ENCODE measurements around the gene SCAI. TPM values are rescaled to one million over a fixed set of nuclear protein-coding genes. Genes with fewer than 3 reads are reported as not detected.
"Not testable (repeated sequence)": the region's sequence is repeated elsewhere in the genome, so short reads cannot be mapped to it uniquely, and the experiment has no call there.

Gene SCAI
- total and polyA plus RNA-seq, 4 donors = 0.50 to 13.9 (median 5.5) TPM

DNA sequence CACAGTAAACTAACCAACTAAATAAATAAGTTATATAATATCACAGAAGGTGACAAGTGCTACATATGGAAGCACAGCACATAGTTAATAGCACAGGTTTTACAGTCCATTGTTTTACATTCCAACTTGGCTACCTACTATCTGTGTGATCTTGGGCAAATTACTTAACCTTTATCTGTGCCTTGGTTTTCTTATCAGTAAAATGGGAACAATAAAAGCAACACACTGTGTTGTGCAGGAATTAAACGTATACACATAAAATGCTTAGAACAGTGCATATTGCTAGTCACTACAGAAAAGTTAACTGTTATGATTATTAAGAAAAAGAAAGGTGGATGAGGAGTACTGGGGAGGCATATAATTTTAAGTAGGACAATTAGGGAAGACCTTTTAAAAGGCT lies 159.6 kb downstream of the SCAI start:
- intact Hi-C loops (cut with DNase I) = no loop called here
- Histone ChIP-seq H3K4me3 (ENCODE audit: low read length in 2 of 2) (no peak overlapping the region), H3K36me3 (ENCODE audit: control insufficient read depth in 1 of 2, insufficient read depth in 2 of 2, low read length in 1 of 2) (peaks cover 1 to 10% of the 10 kb centered on the region in 2 donors), H3K9me3 (ENCODE audit: control insufficient read depth, low read length) (no peaks in the 10 kb centered on the region), H3K27me3 (ENCODE audit: control insufficient read depth in 1 of 2, insufficient read depth in 2 of 2, low read length in 1 of 2) (no peaks in the 10 kb centered on the region), H3K27ac (ENCODE audit: low read depth in 1 of 2, low read length in 2 of 2) (no peak overlapping the region), H3K4me1 (ENCODE audit: control insufficient read depth in 1 of 2, insufficient read depth in 2 of 2, low read length in 2 of 2) (no peaks in the 10 kb centered on the region)
- ATAC-seq (ENCODE audit: low FRiP score) (no peak), DNase-seq (no peak)
- 84 to 88% methylated on average over 1 of the region's 1 CpG for WGBS, 2 donors

DNA sequence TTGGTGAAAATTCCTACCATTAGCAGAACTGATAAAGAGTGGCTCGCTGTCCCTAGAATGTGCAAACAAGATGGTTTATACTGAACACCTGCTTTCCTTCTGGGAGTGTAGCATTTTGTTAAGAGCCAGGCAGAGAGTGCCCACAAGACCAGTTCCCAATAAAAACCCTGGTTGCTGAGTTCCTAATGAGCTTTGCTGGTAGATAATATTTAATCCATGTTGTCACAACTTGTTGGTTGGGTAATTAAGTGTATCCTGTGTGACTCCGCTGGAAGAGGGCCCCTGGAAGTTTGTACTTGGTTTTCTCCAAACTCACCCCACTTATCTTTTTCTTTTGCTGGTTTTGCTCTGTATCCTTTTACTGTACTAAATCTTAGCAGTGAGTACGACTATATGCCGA lies 162.9 kb downstream of the SCAI start:
- intact Hi-C loops (cut with DNase I) = no loop called here
- Histone ChIP-seq H3K27ac (ENCODE audit: low read depth in 1 of 2, low read length in 2 of 2) (no peak overlapping the region), H3K4me3 (ENCODE audit: low read length in 2 of 2) (no peak overlapping the region), H3K36me3 (ENCODE audit: control insufficient read depth in 1 of 2, insufficient read depth in 2 of 2, low read length in 1 of 2) (peaks cover 1 to 10% of the 10 kb centered on the region in 2 donors), H3K9me3 (ENCODE audit: control insufficient read depth, low read length) (no peaks in the 10 kb centered on the region), H3K27me3 (ENCODE audit: control insufficient read depth in 1 of 2, insufficient read depth in 2 of 2, low read length in 1 of 2) (no peaks in the 10 kb centered on the region), H3K4me1 (ENCODE audit: control insufficient read depth in 1 of 2, insufficient read depth in 2 of 2, low read length in 2 of 2) (no peaks in the 10 kb centered on the region)
- WGBS, 2 donors = 96 to 97% methylated on average over 4 of the region's 4 CpGs
- ATAC-seq (ENCODE audit: low FRiP score) = no peak
- no peak for DNase-seq

GRCh38 chr9:124975131-124975530 lies 168.2 kb downstream of the SCAI start:
- WGBS, 2 donors = 55 to 62% methylated on average over 2 of the region's 2 CpGs
- DNase-seq = no peak

DNA sequence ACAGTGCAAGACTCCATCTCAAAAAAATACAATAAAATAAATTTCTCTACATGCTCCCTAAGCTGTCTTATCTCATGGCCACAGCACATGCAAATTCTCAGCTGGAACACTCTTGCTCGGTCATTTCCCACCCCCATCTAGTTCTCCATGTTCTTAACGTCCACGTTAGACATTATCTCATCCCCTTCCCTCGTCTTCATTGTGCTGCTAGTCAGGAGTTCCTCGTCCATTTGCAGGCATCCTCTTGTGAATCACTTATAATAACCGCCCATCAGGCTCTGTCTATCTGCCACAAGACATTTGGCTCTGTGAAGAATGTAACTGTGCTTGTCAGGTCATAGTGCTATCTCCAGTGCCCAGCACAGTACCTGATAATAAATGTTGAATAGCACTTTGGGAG lies 169.5 kb downstream of the SCAI start:
- 93 to 97% methylated on average over 6 of the region's 6 CpGs for WGBS, 2 donors
- Histone ChIP-seq H3K36me3 (ENCODE audit: control insufficient read depth in 1 of 2, insufficient read depth in 2 of 2, low read length in 1 of 2) (no peaks in the 10 kb centered on the region), H3K27me3 (ENCODE audit: control insufficient read depth in 1 of 2, insufficient read depth in 2 of 2, low read length in 1 of 2) (no peaks in the 10 kb centered on the region), H3K4me3 (ENCODE audit: low read length in 2 of 2) (no peak overlapping the region), H3K4me1 (ENCODE audit: control insufficient read depth in 1 of 2, insufficient read depth in 2 of 2, low read length in 2 of 2) (no peaks in the 10 kb centered on the region), H3K27ac (ENCODE audit: low read depth in 1 of 2, low read length in 2 of 2) (no peak overlapping the region), H3K9me3 (ENCODE audit: control insufficient read depth, low read length) (no peaks in the 10 kb centered on the region)
- DNase-seq (no peak), ATAC-seq (ENCODE audit: low FRiP score) (no peak)
- intact Hi-C loops (cut with DNase I) = no loop called here

More at GRCh38 chr9:124975131-124975530, 168.2 kb downstream of the SCAI start:
- Histone ChIP-seq H3K27ac (ENCODE audit: low read depth in 1 of 2, low read length in 2 of 2) (no peak overlapping the region), H3K9me3 (ENCODE audit: control insufficient read depth, low read length) (no peaks in the 10 kb centered on the region), H3K36me3 (ENCODE audit: control insufficient read depth in 1 of 2, insufficient read depth in 2 of 2, low read length in 1 of 2) (no peaks in the 10 kb centered on the region), H3K4me1 (ENCODE audit: control insufficient read depth in 1 of 2, insufficient read depth in 2 of 2, low read length in 2 of 2) (no peaks in the 10 kb centered on the region), H3K4me3 (ENCODE audit: low read length in 2 of 2) (no peak overlapping the region), H3K27me3 (ENCODE audit: control insufficient read depth in 1 of 2, insufficient read depth in 2 of 2, low read length in 1 of 2) (no peaks in the 10 kb centered on the region)
- intact Hi-C loops (cut with DNase I) = no loop called here
- ATAC-seq (ENCODE audit: low FRiP score) = no peak

- WGBS, 2 donors = 95% methylated on average over 2 of the region's 2 CpGs
- Histone ChIP-seq H3K27me3 (ENCODE audit: control insufficient read depth in 1 of 2, insufficient read depth in 2 of 2, low read length in 1 of 2) (no peaks in the 10 kb centered on the region), H3K9me3 (ENCODE audit: control insufficient read depth, low read length) (no peaks in the 10 kb centered on the region), H3K36me3 (ENCODE audit: control insufficient read depth in 1 of 2, insufficient read depth in 2 of 2, low read length in 1 of 2) (no peaks in the 10 kb centered on the region), H3K4me1 (ENCODE audit: control insufficient read depth in 1 of 2, insufficient read depth in 2 of 2, low read length in 2 of 2) (no peaks in the 10 kb centered on the region), H3K4me3 (ENCODE audit: low read length in 2 of 2) (no peak overlapping the region), H3K27ac (ENCODE audit: low read depth in 1 of 2, low read length in 2 of 2) (no peak overlapping the region)
- intact Hi-C loops (cut with DNase I) = no loop called here
- ATAC-seq (ENCODE audit: low FRiP score) (no peak), DNase-seq (no peak)
Measured at GRCh38 chr9:124972241-124972770, 171.0 kb downstream of the SCAI start.

DNA sequence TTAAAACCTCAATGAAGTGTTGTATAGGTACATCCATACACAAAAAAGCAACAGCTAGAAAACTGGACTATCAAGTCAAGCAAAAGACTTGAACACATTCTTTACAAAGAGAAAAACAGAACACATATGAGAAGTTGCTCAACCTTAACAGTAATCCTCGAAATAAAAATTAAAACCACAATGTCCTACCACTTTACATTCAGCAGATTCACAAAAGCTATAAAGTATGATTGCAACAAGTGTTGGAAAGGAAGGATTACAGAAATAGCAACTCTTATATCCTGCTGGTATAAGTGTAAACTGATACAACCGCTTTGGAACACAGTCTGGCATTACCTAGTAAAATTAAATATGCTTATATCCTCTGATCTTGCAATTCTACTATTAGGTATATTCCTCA lies 173.9 kb downstream of the SCAI start:
- Histone ChIP-seq H3K36me3 (ENCODE audit: control insufficient read depth in 1 of 2, insufficient read depth in 2 of 2, low read length in 1 of 2) (no peaks in the 10 kb centered on the region), H3K9me3 (ENCODE audit: control insufficient read depth, low read length) (no peaks in the 10 kb centered on the region), H3K27ac (ENCODE audit: low read depth in 1 of 2, low read length in 2 of 2) (no peak overlapping the region), H3K4me1 (ENCODE audit: control insufficient read depth in 1 of 2, insufficient read depth in 2 of 2, low read length in 2 of 2) (no peaks in the 10 kb centered on the region), H3K27me3 (ENCODE audit: control insufficient read depth in 1 of 2, insufficient read depth in 2 of 2, low read length in 1 of 2) (no peaks in the 10 kb centered on the region), H3K4me3 (ENCODE audit: low read length in 2 of 2) (no peak overlapping the region)
- DNase-seq (no peak), ATAC-seq (ENCODE audit: low FRiP score) (no peak)
- intact Hi-C loops (cut with DNase I) = no loop called here
- WGBS, 2 donors = 90% methylated on average over 2 of the region's 2 CpGs

DNA sequence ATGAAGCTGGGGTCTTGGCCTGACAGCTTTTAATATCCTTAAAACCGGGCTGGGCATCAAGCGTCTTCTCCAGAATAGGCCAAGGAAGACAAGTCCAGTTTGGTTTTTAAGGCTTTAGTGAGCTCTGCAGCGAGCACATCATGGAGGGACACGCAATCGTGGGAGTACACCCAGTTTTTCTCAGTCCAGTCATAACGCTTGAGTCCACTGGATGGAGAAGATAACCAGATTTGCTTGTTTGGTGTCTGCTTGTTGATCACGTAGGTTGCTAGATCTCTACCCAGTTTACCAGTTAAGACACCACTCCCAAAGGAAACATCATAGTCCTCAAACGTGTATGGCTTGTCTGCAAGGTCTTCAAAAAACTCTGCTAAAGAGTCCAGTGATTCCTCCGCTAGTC lies 175.1 kb downstream of the SCAI start:
- Histone ChIP-seq H3K36me3 (ENCODE audit: control insufficient read depth in 1 of 2, insufficient read depth in 2 of 2, low read length in 1 of 2) (no peaks in the 10 kb centered on the region), H3K27me3 (ENCODE audit: control insufficient read depth in 1 of 2, insufficient read depth in 2 of 2, low read length in 1 of 2) (no peaks in the 10 kb centered on the region), H3K27ac (ENCODE audit: low read depth in 1 of 2, low read length in 2 of 2) (no peak overlapping the region), H3K4me3 (ENCODE audit: low read length in 2 of 2) (no peak overlapping the region), H3K4me1 (ENCODE audit: control insufficient read depth in 1 of 2, insufficient read depth in 2 of 2, low read length in 2 of 2) (no peaks in the 10 kb centered on the region), H3K9me3 (ENCODE audit: control insufficient read depth, low read length) (no peaks in the 10 kb centered on the region)
- no peak for DNase-seq
- WGBS, 2 donors = 93 to 94% methylated on average over 9 of the region's 9 CpGs
- no peak for ATAC-seq (ENCODE audit: low FRiP score)
- intact Hi-C loops (cut with DNase I) = no loop called here

- H3K27ac ChIP-seq (ENCODE audit: low read depth in 1 of 2, low read length in 2 of 2); H3K36me3 ChIP-seq (ENCODE audit: control insufficient read depth in 1 of 2, insufficient read depth in 2 of 2, low read length in 1 of 2); H3K27me3 ChIP-seq (ENCODE audit: control insufficient read depth in 1 of 2, insufficient read depth in 2 of 2, low read length in 1 of 2); intact Hi-C loops (cut with DNase I); DNase-seq; ATAC-seq (ENCODE audit: low FRiP score); H3K4me1 ChIP-seq (ENCODE audit: control insufficient read depth in 1 of 2, insufficient read depth in 2 of 2, low read length in 2 of 2); H3K4me3 ChIP-seq (ENCODE audit: low read length in 2 of 2); H3K9me3 ChIP-seq (ENCODE audit: control insufficient read depth, low read length): not testable (repeated sequence)
- WGBS, 2 donors = 75 to 87% methylated on average over 5 of the region's 5 CpGs
Measured at GRCh38 chr9:124965775-124966568, 177.4 kb downstream of the SCAI start.

DNA sequence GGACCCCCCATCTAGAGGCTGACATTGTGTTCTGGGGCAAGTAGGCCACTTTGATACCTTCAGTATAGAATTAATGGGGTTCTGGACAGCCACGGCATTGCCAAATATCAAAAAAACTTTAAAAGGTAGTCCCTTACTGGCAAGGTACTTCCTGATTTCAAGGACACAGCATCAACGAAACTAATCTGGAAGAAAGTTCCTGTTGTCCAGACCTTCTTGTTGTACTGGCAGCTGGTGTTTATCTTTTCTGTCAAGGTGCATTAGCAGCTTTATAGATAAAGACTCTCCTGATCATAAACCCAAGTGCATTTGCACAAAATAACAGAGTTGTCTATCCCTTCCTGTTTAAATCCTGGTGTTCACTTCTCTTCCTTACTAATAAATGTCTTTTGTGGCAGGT lies 178.7 kb downstream of the SCAI start:
- no peak for ATAC-seq (ENCODE audit: low FRiP score)
- intact Hi-C loops (cut with DNase I) = no loop called here
- no peaks in the 10 kb centered on the region for H3K27me3 ChIP-seq (ENCODE audit: control insufficient read depth in 1 of 2, insufficient read depth in 2 of 2, low read length in 1 of 2)
- no peaks in the 10 kb centered on the region for H3K36me3 ChIP-seq (ENCODE audit: control insufficient read depth in 1 of 2, insufficient read depth in 2 of 2, low read length in 1 of 2)
- H3K9me3 ChIP-seq (ENCODE audit: control insufficient read depth, low read length) = no peaks in the 10 kb centered on the region
- no peak for DNase-seq
- no peak overlapping the region for H3K4me3 ChIP-seq (ENCODE audit: low read length in 2 of 2)
- H3K27ac ChIP-seq (ENCODE audit: low read depth in 1 of 2, low read length in 2 of 2) = no peak overlapping the region
- WGBS, 2 donors = 86 to 91% methylated on average over 2 of the region's 2 CpGs
- no peaks in the 10 kb centered on the region for H3K4me1 ChIP-seq (ENCODE audit: control insufficient read depth in 1 of 2, insufficient read depth in 2 of 2, low read length in 2 of 2)
